Measurements from ENCODE around the gene ADAM33.

- TF ChIP-seq, protein P1, sequence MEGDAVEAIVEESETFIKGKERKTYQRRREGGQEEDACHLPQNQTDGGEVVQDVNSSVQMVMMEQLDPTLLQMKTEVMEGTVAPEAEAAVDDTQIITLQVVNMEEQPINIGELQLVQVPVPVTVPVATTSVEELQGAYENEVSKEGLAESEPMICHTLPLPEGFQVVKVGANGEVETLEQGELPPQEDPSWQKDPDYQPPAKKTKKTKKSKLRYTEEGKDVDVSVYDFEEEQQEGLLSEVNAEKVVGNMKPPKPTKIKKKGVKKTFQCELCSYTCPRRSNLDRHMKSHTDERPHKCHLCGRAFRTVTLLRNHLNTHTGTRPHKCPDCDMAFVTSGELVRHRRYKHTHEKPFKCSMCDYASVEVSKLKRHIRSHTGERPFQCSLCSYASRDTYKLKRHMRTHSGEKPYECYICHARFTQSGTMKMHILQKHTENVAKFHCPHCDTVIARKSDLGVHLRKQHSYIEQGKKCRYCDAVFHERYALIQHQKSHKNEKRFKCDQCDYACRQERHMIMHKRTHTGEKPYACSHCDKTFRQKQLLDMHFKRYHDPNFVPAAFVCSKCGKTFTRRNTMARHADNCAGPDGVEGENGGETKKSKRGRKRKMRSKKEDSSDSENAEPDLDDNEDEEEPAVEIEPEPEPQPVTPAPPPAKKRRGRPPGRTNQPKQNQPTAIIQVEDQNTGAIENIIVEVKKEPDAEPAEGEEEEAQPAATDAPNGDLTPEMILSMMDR (IDR thresholded peaks at IDR 0.05) = no peak
- no peak for TF ChIP-seq POLR2A (IDR thresholded peaks at IDR 0.05)
Measured at GRCh38 chr20:3724356-3724755, 42.5 kb upstream of the ADAM33 start.

Measured in transverse colon (tissue), 3 donors.